Astrocyte (in vitro differentiated cells and primary cell): ENCODE data around the gene VARS1.

Source experiments
- EZH2 ChIP-seq: IDR thresholded peaks from 2 replicates; pipeline ENCODE4 v1.6.1; 2012; ENCODE audit warnings: mild to moderate bottlenecking, low read length, inconsistent platforms; ENCODE audit not compliant: insufficient read depth
- TF ChIP-seq, protein P1 (sequence below): IDR thresholded peaks from 2 replicates; pipeline ENCODE4 v1.5.1; 2011; ENCODE audit warnings: low read depth, mild to moderate bottlenecking, inconsistent platforms, low read length, moderate library complexity; ENCODE audit not compliant: insufficient read depth

DNA sequence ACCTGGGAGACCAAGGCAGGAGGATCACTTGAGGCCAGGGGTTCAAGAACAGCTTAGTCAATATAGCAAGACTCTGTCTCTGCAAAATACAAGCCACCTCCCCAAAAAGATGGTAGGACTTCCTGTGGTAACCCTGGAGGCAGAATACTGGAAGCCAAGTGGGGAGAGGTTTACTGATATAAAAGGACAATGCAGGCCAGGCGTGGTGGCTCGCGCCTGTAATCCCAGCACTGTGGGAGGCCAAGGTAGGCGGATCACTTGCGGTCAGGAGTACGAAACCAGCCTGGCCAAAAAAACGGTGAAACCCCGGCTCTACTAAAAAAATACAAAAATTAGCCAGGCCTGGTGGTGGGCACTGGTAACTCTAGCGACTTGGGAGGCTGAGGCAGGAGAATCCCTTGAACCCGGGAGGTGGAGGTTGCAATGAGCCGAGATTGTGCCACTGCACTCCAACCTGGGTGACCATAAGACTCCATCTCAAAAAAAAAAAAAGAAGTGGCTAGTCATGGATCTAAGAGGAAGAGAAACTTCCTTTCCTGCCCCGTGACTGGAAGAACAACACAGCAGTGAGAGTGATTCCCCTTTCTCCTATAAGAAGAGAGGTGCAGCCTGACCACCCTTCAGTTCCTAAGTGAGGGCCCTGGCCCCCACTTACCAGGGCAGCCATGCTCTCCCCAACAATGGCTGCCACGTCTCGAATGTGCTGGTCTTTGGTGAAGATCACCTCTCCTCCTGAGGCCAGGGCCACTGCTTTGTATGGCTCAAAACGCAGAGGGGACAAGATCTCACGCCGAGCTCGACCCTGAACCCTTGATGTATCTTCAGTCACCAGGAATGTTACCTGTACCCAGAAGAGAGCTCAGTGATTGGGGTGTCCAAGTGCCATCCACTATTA is 26.9 kb downstream of the VARS1 start:
- TF ChIP-seq, protein P1, sequence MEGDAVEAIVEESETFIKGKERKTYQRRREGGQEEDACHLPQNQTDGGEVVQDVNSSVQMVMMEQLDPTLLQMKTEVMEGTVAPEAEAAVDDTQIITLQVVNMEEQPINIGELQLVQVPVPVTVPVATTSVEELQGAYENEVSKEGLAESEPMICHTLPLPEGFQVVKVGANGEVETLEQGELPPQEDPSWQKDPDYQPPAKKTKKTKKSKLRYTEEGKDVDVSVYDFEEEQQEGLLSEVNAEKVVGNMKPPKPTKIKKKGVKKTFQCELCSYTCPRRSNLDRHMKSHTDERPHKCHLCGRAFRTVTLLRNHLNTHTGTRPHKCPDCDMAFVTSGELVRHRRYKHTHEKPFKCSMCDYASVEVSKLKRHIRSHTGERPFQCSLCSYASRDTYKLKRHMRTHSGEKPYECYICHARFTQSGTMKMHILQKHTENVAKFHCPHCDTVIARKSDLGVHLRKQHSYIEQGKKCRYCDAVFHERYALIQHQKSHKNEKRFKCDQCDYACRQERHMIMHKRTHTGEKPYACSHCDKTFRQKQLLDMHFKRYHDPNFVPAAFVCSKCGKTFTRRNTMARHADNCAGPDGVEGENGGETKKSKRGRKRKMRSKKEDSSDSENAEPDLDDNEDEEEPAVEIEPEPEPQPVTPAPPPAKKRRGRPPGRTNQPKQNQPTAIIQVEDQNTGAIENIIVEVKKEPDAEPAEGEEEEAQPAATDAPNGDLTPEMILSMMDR, result no peak
- no peak for TF ChIP-seq EZH2
